ENCODE results near the gene SSBP2.

GRCh38 chr5:81740758-81741157 lies 10.1 kb downstream of the SSBP2 start:
- no peak for TF ChIP-seq CTCF (IDR thresholded peaks at IDR 0.05)
- no peak for TF ChIP-seq POLR2A (IDR thresholded peaks at IDR 0.05)

Data from thyroid gland (tissue), 4 donors.